Measurements from ENCODE around the gene TGFBR3L. TPM values are rescaled to one million over a fixed set of nuclear protein-coding genes. Genes with fewer than 3 reads are reported as not detected.

Gene TGFBR3L
- total and polyA plus RNA-seq, 2 of the 8 experiments (the other 6 are each of a cell fraction or from before 2014, with no cell fraction given), result 3.1 to 3.7 TPM

DNA sequence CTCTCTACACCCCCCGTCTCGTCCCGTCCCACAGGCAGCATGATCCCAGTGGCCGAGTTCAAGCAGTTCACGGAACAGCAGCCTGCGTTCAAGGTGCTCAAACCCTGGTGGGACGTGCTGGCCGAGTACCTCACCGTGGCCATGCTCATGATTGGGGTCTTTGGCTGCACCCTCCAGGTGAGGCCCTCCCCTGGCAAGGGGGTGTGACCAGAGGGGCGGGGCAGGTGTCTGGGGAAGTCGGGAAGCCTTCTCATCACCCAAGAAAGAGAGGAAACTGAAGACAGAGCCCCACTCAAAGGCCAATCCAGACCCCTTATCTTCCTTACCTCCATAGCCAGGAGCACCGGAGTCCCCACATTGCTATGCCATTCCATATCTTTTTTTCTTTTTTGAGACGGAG is 19.1 kb upstream of the TGFBR3L start:
- no peak overlapping the region; the same call in 1 of the 2 replicates for H2BK5ac ChIP-seq (ENCODE audit: low read depth, low read length)

More for the DNA sequence above, 19.1 kb upstream of the TGFBR3L start:
- Histone ChIP-seq H2AK5ac (ENCODE audit: low read depth, low read length) (no peak overlapping the region), H3K23me2 (ENCODE audit: low read depth, low read length) (no peaks in the 10 kb centered on the region), H3K23ac (ENCODE audit: insufficient read length) (no peak overlapping the region), H3K36me3 (ENCODE audit: control insufficient read depth in 2 of 4, insufficient read depth in 4 of 4, low read length in 3 of 4) (no peaks in the 10 kb centered on the region), H3K56ac (replicated peaks; ENCODE audit: insufficient read length, low read depth, low read length) (no peak overlapping the region), H2BK12ac (ENCODE audit: low read depth, low read length) (no peak overlapping the region), H4K20me1 (replicated peaks in 1 of 2; ENCODE audit: control insufficient read depth in 1 of 2, insufficient read depth in 2 of 2, low read length in 2 of 2) (peaks cover 0 to 3% of the 10 kb centered on the region in 2 experiments), H3K4me3 (ENCODE audit: extremely low read depth in 1 of 4, insufficient read depth in 2 of 4, low read depth in 3 of 4, low read length in 4 of 4) (no peak overlapping the region), H3K79me2 (ENCODE audit: control insufficient read depth in 1 of 2, insufficient read depth in 2 of 2, low read length in 2 of 2) (no peaks in the 10 kb centered on the region), H3K27ac (ENCODE audit: low read depth, low read length) (no peak overlapping the region), H4K5ac (ENCODE audit: insufficient read length, low read depth, low read length) (peak overlapping the region; percentile 33), H2BK15ac (ENCODE audit: low read length) (no peak overlapping the region), H4K8ac (ENCODE audit: extremely low read depth, insufficient read depth, low read length) (peak overlapping the region; percentile 1; the same call in 1 of the 2 replicates), H3K9ac (replicated peaks in 1 of 4; ENCODE audit: extremely low read depth in 1 of 4, low read depth in 3 of 4, low read length in 3 of 4) (no peak overlapping the region), H2BK20ac (ENCODE audit: low read length) (no peak overlapping the region), H4K91ac (replicated peaks; ENCODE audit: insufficient read length, low read length) (no peak overlapping the region), H3K4me1 (replicated peaks in 1 of 4; ENCODE audit: control insufficient read depth in 3 of 4, insufficient read depth in 4 of 4, low read length in 3 of 4) (peaks cover 0 to 4% (median 0%) of the 10 kb centered on the region in 4 experiments; a peak in 2 of 7 replicates), H3K9me3 (ENCODE audit: insufficient read depth in 2 of 2, low read depth in 1 of 2, low read length in 1 of 2) (no peaks in the 10 kb centered on the region), H3K79me1 (ENCODE audit: low read depth, low read length) (no peaks in the 10 kb centered on the region), H3K4me2 (ENCODE audit: insufficient read depth in 1 of 2, low read depth in 2 of 2, low read length in 2 of 2) (no peak overlapping the region), H3K4ac (replicated peaks; ENCODE audit: insufficient read length, low read depth, low read length) (no peak overlapping the region), H2BK120ac (replicated peaks; ENCODE audit: low read depth, low read length) (no peak overlapping the region), H2AFZ (ENCODE audit: low read length) (no peak overlapping the region), H3K27me3 (replicated peaks in 1 of 4; ENCODE audit: control insufficient read depth in 3 of 4, extremely low read depth in 1 of 4, insufficient read depth in 3 of 4, low read length in 3 of 4) (no peaks in the 10 kb centered on the region), H3K14ac (ENCODE audit: insufficient read length) (no peak overlapping the region), H3K18ac (ENCODE audit: extremely low read depth, low read length) (no peak overlapping the region)
- DNase-seq (ENCODE audit: low read depth in 1 of 2, low spot score in 2 of 2) (no peak), FAIRE-seq (no peak)
- 94% methylated on average over 13 of the region's 13 CpGs; no CpG with 5 or more reads in 1 of the 2 experiments for WGBS, 2 experiments (ENCODE audit: extremely low coverage in 1 of 2, insufficient coverage in 1 of 2, insufficient read length in 1 of 2, insufficient replicate concordance in 2 of 2, low coverage in 1 of 2, low lambda C conversion rate in 2 of 2, missing lambda C conversion rate in 1 of 2)
- POLR2A ChIA-PET (ENCODE audit: partially characterized antibody), result interaction anchor here (0.7 kb wide), 1 partner anchor 34 kb away, joined by 3 read pairs; no protein-coding TSS in a partner anchor
- CTCF ChIA-PET (ENCODE audit: partially characterized antibody), result no interaction called here
- TF ChIP-seq HDAC2 (IDR thresholded peaks at IDR 0.05; ENCODE audit: borderline replicate concordance in 1 of 2, low read depth in 2 of 2, low read length in 2 of 2) (no peak), KDM5A (IDR thresholded peaks at IDR 0.05; ENCODE audit: low read length) (no peak), EP300 (IDR thresholded peaks at IDR 0.05; ENCODE audit: borderline replicate concordance in 1 of 2, low read depth in 2 of 2, low read length in 2 of 2) (no peak)

Measured in H1 (cell line).